K562 (cell line): ENCODE results near the gene SKAP1. TPM values are rescaled to one million over a fixed set of nuclear protein-coding genes. Genes with fewer than 3 reads are reported as not detected.

Source experiments
- ADNP ChIP-seq: fragments of 200-800 bp; sonication (Bioruptor generic); IDR thresholded peaks from 2 replicates; pipeline ENCODE4 v1.6.1; 2016; ENCODE audit warnings: missing genetic modification characterization, missing compliant biosample characterization
- CLOCK ChIP-seq: fragments of 250-450 bp; sonication (Bioruptor Pico); IDR thresholded peaks from 2 replicates; pipeline ENCODE4 v1.4.0; 2020; ENCODE audit warnings: mild to moderate bottlenecking, moderate library complexity, borderline replicate concordance
- JUN ChIP-seq, 2 experiments: sonication (generic) in 1 of 2; formaldehyde crosslinking in 1 of 2; IDR thresholded peaks; 2 replicates each; pipeline versions ENCODE4 v1.6.1 to v1.8.0; 2012 to 2022; ENCODE audit warnings: borderline replicate concordance in 2 of 2, mild to moderate bottlenecking in 2 of 2, improper control_type of control experiment in 1 of 2, low read depth in 1 of 2, low read length in 1 of 2, missing genetic modification reagents in 1 of 2
- KDM5B ChIP-seq: fragments of 200-600 bp; sonication (generic); IDR thresholded peaks from 2 replicates; pipeline ENCODE4 v1.6.1; 2012; ENCODE audit warnings: low read depth, mild to moderate bottlenecking, moderate library complexity, low read length, control low read depth, inconsistent platforms; ENCODE audit not compliant: insufficient replicate concordance
- MYNN ChIP-seq, 2 experiments: sonication (generic); formaldehyde crosslinking in 1 of 2; IDR thresholded peaks; 2 replicates each; pipeline versions ENCODE4 v1.5.0 to v1.6.1; 2016 to 2020; ENCODE audit warnings: antibody characterized with exemption in 1 of 2, missing genetic modification reagents in 1 of 2
- TAF7 ChIP-seq: fragments of 450-650 bp; IDR thresholded peaks from 2 replicates; pipeline ENCODE4 v1.6.1; 2016; ENCODE audit warnings: missing genetic modification characterization, missing compliant biosample characterization
- TCFL5 ChIP-seq: fragments of 250-450 bp; sonication (Bioruptor Pico); conservative IDR thresholded peaks from 2 replicates; pipeline ENCODE4 v1.6.1; 2021; ENCODE audit warnings: mild to moderate bottlenecking, moderate library complexity, matching md5 sums
- ZFX ChIP-seq: sonication (generic); formaldehyde crosslinking; IDR thresholded peaks from 2 replicates; pipeline ENCODE4 v1.8.0; 2022; ENCODE audit warnings: mild to moderate bottlenecking, missing genetic modification reagents, moderate library complexity
- polyA plus RNA-seq, 8 experiments: library from polyadenylated mRNA; depleted of rRNA in 4 of 8; stranded (reverse) in 5 of 8; unstranded in 3 of 8; fragments of >200 nt; fragmentation: Nextera tagmentation in 2 of 8; fragmentation: Illumina TruSeq in 1 of 8; extraction: Ambion mirVana in 2 of 8; extraction: Trizol in 1 of 8; gene quantifications; 2 replicates each; pipeline versions ENCODE4 v1.2.1 to v1.2.3, GENCODE V29; 2011 to 2014; ENCODE audit warnings: inconsistent platforms in 1 of 8, missing spikeins in 1 of 8
- total RNA-seq, 7 experiments: library from RNA; depleted of rRNA in 6 of 7; stranded (reverse); fragments of >200 nt in 6 of 7; fragmentation: Illumina TruSeq in 2 of 7; extraction: Trizol in 2 of 7; gene quantifications; 2 replicates each; pipeline versions ENCODE4 v1.2.1 to v1.2.3, GENCODE V29; 2011 to 2021; ENCODE audit warnings: low replicate concordance in 1 of 7
- TF ChIP-seq, protein P1 (sequence below): fragments of 150-350 bp; IDR thresholded peaks from 2 replicates; pipeline ENCODE4 v1.6.1; 2014; ENCODE audit warnings: low read depth, mild to moderate bottlenecking, low read length, borderline replicate concordance

Gene SKAP1
- total and polyA plus RNA-seq, 9 of the 15 experiments (the other 6 are each of a cell fraction or from before 2014, with no cell fraction given) = 0.06 to 0.80 (median 0.10) TPM; not detected in 4

GRCh38 chr17:48113201-48113676 is 316.8 kb downstream of the SKAP1 start (continued):
- TF ChIP-seq, protein P1, sequence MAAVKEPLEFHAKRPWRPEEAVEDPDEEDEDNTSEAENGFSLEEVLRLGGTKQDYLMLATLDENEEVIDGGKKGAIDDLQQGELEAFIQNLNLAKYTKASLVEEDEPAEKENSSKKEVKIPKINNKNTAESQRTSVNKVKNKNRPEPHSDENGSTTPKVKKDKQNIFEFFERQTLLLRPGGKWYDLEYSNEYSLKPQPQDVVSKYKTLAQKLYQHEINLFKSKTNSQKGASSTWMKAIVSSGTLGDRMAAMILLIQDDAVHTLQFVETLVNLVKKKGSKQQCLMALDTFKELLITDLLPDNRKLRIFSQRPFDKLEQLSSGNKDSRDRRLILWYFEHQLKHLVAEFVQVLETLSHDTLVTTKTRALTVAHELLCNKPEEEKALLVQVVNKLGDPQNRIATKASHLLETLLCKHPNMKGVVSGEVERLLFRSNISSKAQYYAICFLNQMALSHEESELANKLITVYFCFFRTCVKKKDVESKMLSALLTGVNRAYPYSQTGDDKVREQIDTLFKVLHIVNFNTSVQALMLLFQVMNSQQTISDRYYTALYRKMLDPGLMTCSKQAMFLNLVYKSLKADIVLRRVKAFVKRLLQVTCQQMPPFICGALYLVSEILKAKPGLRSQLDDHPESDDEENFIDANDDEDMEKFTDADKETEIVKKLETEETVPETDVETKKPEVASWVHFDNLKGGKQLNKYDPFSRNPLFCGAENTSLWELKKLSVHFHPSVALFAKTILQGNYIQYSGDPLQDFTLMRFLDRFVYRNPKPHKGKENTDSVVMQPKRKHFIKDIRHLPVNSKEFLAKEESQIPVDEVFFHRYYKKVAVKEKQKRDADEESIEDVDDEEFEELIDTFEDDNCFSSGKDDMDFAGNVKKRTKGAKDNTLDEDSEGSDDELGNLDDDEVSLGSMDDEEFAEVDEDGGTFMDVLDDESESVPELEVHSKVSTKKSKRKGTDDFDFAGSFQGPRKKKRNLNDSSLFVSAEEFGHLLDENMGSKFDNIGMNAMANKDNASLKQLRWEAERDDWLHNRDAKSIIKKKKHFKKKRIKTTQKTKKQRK = no peak
- no peak for TF ChIP-seq MYNN (IDR thresholded peaks at IDR 0.05)
- no peak for TF ChIP-seq MYNN (CRISPR knock-in tag; IDR thresholded peaks at IDR 0.05)
- TF ChIP-seq TAF7 (tag) = no peak
- TF ChIP-seq JUN (IDR thresholded peaks at IDR 0.05; ENCODE audit: borderline replicate concordance, low read depth, low read length) = no peak
- TF ChIP-seq JUN (CRISPR knock-in tag; IDR thresholded peaks at IDR 0.05; ENCODE audit: borderline replicate concordance) = no peak
- no peak for TF ChIP-seq CLOCK (CRISPR knock-in tag)
- no peak for TF ChIP-seq KDM5B
- TF ChIP-seq ADNP = no peak
- no peak for TF ChIP-seq TCFL5 (CRISPR knock-in tag)
- TF ChIP-seq ZFX (CRISPR knock-in tag) = no peak
